GM12878 (cell line): ENCODE data around the gene KRCC1. TPM values are rescaled to one million over a fixed set of nuclear protein-coding genes. Genes with fewer than 3 reads are reported as not detected.

ENCODE experiments used
- ATAC-seq: fragments of 200-7000 bp; cut with Tn5 transposase; 3 replicates; pipeline ENCODE4 v1.9.1; 2020; ENCODE audit warnings: mild to moderate bottlenecking, moderate library complexity
- BruUV-seq: library from RNA; stranded (reverse); fragments of 400-500 nt; replicated peaks from 2 replicates; lab custom pipeline; 2021; lab: Mats Ljungman, UMichigan
- CTCF ChIA-PET: fragments of 300-600 bp; sonication (Branson Sonifier 250); formaldehyde crosslinking; extraction: SDS; loops from one replicate; lab custom pipeline; 2021; ENCODE audit warnings: inconsistent platforms; lab: Yijun Ruan, JAX
- POLR2A ChIA-PET: fragments of 350-600 bp; formaldehyde crosslinking; extraction: SDS; loops from one replicate; lab custom pipeline; 2021; ENCODE audit warnings: inconsistent platforms; lab: Charles Lee
- RAD21 ChIA-PET: fragments of 300-600 bp; sonication (Branson Sonifier 250); formaldehyde crosslinking; loops from one replicate; lab custom pipeline; 2023; ENCODE audit warnings: antibody characterized with exemption; ENCODE audit not compliant: unreplicated experiment; lab: Charles Lee
- SMC1A ChIA-PET: fragments of 300-600 bp; sonication (Branson Sonifier 250); formaldehyde crosslinking; loops from one replicate; lab custom pipeline; 2023; ENCODE audit not compliant: unreplicated experiment, uncharacterized antibody; lab: Charles Lee
- DNase-seq: peaks from one replicate; pipeline ENCODE4 v3.0.0-alpha.2; 2011; ENCODE audit warnings: low read depth, low spot score
- FAIRE-seq: peaks from 3 replicates; lab custom pipeline; 2011; peaks lifted over from hg19 to GRCh38; lab: Jason Lieb, UNC
- H2AFZ ChIP-seq: 2 replicates; pipeline ENCODE4 v1.6.0; 2011; ENCODE audit warnings: low read depth, low read length, control low read depth; ENCODE audit not compliant: control insufficient read depth
- H3K27ac ChIP-seq: 2 replicates; pipeline ENCODE4 v1.5.1; 2011; ENCODE audit warnings: control low read depth; ENCODE audit not compliant: control insufficient read depth, insufficient read depth
- H3K27me3 ChIP-seq, 2 experiments: replicated peaks in 1 of 2; 2 replicates each; pipeline versions ENCODE4 v1.6.0 to v1.6.1; 2011; ENCODE audit warnings: low read length in 1 of 2; ENCODE audit not compliant: control insufficient read depth in 2 of 2, insufficient read depth in 2 of 2
- H3K36me3 ChIP-seq, 2 experiments: 2 replicates each; pipeline ENCODE4 v1.5.1; 2011; ENCODE audit warnings: low read length in 1 of 2; ENCODE audit not compliant: control insufficient read depth in 2 of 2, insufficient read depth in 2 of 2
- H3K4me1 ChIP-seq: 2 replicates; pipeline ENCODE4 v1.6.1; 2011; ENCODE audit warnings: mild to moderate bottlenecking, low read length, moderate library complexity, mixed read lengths; ENCODE audit not compliant: control insufficient read depth, insufficient read depth
- H3K4me2 ChIP-seq: 2 replicates; pipeline ENCODE4 v1.6.0; 2011; ENCODE audit warnings: control low read depth; ENCODE audit not compliant: control insufficient read depth, insufficient read depth
- H3K4me3 ChIP-seq: fragments of 200-600 bp; sonication (generic); 2 replicates; pipeline ENCODE4 v1.5.1; 2016
- H3K79me2 ChIP-seq: 2 replicates; pipeline ENCODE4 v1.6.0; 2011; ENCODE audit warnings: low read length; ENCODE audit not compliant: control insufficient read depth, insufficient read depth
- H3K9ac ChIP-seq: 2 replicates; pipeline ENCODE4 v1.8.0; 2011; ENCODE audit warnings: low read length, control low read depth, mixed read lengths; ENCODE audit not compliant: control insufficient read depth, insufficient read depth
- H3K9me3 ChIP-seq: replicated peaks from 3 replicates; pipeline ENCODE4 v1.5.1; 2011; ENCODE audit warnings: mild to moderate bottlenecking, low read length; ENCODE audit not compliant: control insufficient read depth, insufficient read depth
- H4K20me1 ChIP-seq: 2 replicates; pipeline ENCODE4 v1.6.0; 2011; ENCODE audit not compliant: control insufficient read depth, insufficient read depth
- CBFB ChIP-seq: IDR thresholded peaks from 2 replicates; pipeline ENCODE4 v1.6.1; 2016; ENCODE audit warnings: antibody characterized with exemption, low read depth
- CREM ChIP-seq: IDR thresholded peaks from 2 replicates; pipeline ENCODE4 v1.6.1; 2014; ENCODE audit warnings: antibody characterized with exemption, low read depth
- SUPT20H ChIP-seq: IDR thresholded peaks from 2 replicates; pipeline ENCODE4 v1.6.1; 2011; ENCODE audit warnings: low read depth, mild to moderate bottlenecking, low read length, moderate library complexity, borderline replicate concordance; ENCODE audit not compliant: control insufficient read depth
- TBL1XR1 ChIP-seq: IDR thresholded peaks from 2 replicates; pipeline ENCODE4 v1.6.1; 2012; ENCODE audit warnings: low read depth, low read length, improper control_type of control experiment
- WGBS: methylation state at CpG from one replicate; pipeline ENCODE4 v1.1.6; 2016; ENCODE audit warnings: low lambda C conversion rate; ENCODE audit not compliant: insufficient replicate concordance, insufficient coverage; ENCODE audit errors: missing lambda C conversion rate; 5-methylcytosine and 5-hydroxymethylcytosine counted together
- in situ Hi-C: fragments of 300-500 bp; cut with MboI; formaldehyde crosslinking; loops from 9 replicates; pipeline ENCODE4 v1.14.3; 2018; ENCODE audit warnings: mixed read lengths
- intact Hi-C: fragments of 100-400 bp; cut with micrococcal nuclease; formaldehyde crosslinking; loops from one replicate; pipeline ENCODE4 v1.14.2; 2022; ENCODE audit not compliant: unreplicated experiment
- polyA plus RNA-seq, 11 experiments: library from polyadenylated mRNA; depleted of rRNA in 4 of 11; unstranded in 6 of 11; stranded (reverse) in 5 of 11; fragments of >200 nt; fragmentation: Nextera tagmentation in 4 of 11; fragmentation: Illumina TruSeq in 1 of 11; extraction: Ambion mirVana in 4 of 11; extraction: Trizol in 1 of 11; gene quantifications; 1 replicate in 1 of 11; 2 replicates in 10 of 11; pipeline versions ENCODE4 v1.2.1 to v1.2.3, GENCODE V29; 2011 to 2016; ENCODE audit warnings: inconsistent platforms in 2 of 11, missing spikeins in 2 of 11, low read depth in 1 of 11
- total RNA-seq, 4 experiments: library from RNA; depleted of rRNA in 3 of 4; stranded (reverse); fragments of >200 nt in 3 of 4; fragmentation: Illumina TruSeq in 1 of 4; extraction: Trizol in 1 of 4; gene quantifications; 2 replicates each; pipeline versions ENCODE4 v1.2.1 to v1.2.3, GENCODE V29; 2013 to 2021

The KRCC1 gene
- total and polyA plus RNA-seq, 10 of the 15 experiments (the other 5 are each of a cell fraction or from before 2014, with no cell fraction given): 3.8 to 27.2 (median 12.5) TPM

DNA sequence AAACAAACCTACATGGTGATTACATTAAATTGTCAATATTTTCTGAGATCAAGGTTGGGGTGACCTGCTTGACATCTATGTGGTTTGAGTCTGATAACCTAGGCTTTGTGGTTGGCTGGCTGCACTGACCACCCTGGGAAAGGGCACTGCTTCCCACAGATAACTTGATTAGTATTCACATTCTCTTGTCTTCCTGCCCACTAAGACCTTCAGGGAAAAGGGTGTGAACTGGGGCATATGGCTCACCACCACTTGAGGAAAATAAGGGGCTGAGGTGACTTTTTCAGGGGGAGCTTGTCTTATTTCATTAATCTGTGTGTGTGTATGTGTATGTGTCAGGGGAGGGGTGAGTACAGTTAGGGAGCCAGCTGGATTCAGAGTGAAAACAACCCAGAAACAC is 13.5 kb upstream of the KRCC1 start:
- Histone ChIP-seq H3K36me3 (no peaks in the 10 kb centered on the region), H4K20me1 (no peaks in the 10 kb centered on the region), H3K9me3 (no peaks in the 10 kb centered on the region), H2AFZ (no peak overlapping the region), H3K27ac (no peak overlapping the region), H3K9ac (no peak overlapping the region), H3K4me2 (no peak overlapping the region), H3K4me3 (no peak overlapping the region), H3K4me1 (no peaks in the 10 kb centered on the region), H3K27me3 (no peaks in the 10 kb centered on the region), H3K79me2 (no peaks in the 10 kb centered on the region)
- no peak for ATAC-seq
- in situ Hi-C loops: loop anchor here (25.0 kb wide), 1 partner anchor 593 kb away; no protein-coding TSS in a partner anchor
- FAIRE-seq: no peak
- ChIA-PET POLR2A (no interaction called here), CTCF (interaction anchor here (1.7 to 2.0 kb wide), 2 partner anchors 9 to 15 kb away, joined by 5 to 17 read pairs; no protein-coding TSS in a partner anchor), RAD21 (interaction anchor here (1.3 kb wide), 1 partner anchor 9 kb away, joined by 3 read pairs; no protein-coding TSS in a partner anchor), SMC1A (interaction anchor here (0.7 to 0.9 kb wide), 2 partner anchors 8 to 9 kb away, joined by 3 to 5 read pairs; no protein-coding TSS in a partner anchor)
- TF ChIP-seq SUPT20H: no peak
- intact Hi-C loops: no loop called here
- DNase-seq: no peak
- no TSS peak for BruUV-seq

DNA sequence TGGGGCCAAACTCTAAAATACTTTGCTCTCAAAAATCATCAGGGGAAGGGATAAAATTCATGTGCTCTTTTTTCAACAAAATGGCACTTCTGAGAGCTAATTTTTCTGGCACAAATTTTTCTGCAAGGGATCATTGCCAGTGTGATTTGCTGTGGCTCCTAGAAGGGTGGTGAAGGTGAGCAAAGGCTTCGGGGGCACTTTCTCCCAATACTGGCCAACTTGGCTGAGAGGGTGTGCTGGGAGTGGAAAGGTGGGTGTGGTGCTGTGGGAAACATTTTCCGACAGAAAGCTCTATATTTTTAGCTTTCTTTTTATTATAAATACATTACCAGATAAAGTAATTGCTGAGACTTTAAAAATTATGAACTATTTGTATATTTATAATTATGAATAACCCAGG is 12.5 kb upstream of the KRCC1 start:
- Histone ChIP-seq H2AFZ (no peak overlapping the region), H3K4me1 (no peaks in the 10 kb centered on the region), H3K27ac (no peak overlapping the region), H4K20me1 (no peaks in the 10 kb centered on the region), H3K4me3 (no peak overlapping the region), H3K4me2 (no peak overlapping the region), H3K9me3 (no peaks in the 10 kb centered on the region), H3K27me3 (no peaks in the 10 kb centered on the region), H3K36me3 (no peaks in the 10 kb centered on the region), H3K9ac (no peak overlapping the region), H3K79me2 (no peaks in the 10 kb centered on the region)
- TF ChIP-seq CBFB (no peak), CREM (no peak), TBL1XR1 (no peak)
- CTCF ChIA-PET: interaction anchor here (0.8 to 2.0 kb wide), 3 partner anchors 8 to 92 kb away, joined by 3 to 17 read pairs (median 4); no protein-coding TSS in a partner anchor
- DNase-seq (no peak), FAIRE-seq (no peak), ATAC-seq (no peak)
- SMC1A ChIA-PET: no interaction called here
- POLR2A ChIA-PET: no interaction called here
- no TSS peak for BruUV-seq
- intact Hi-C loops (no loop called here), in situ Hi-C loops (loop anchor here (25.0 kb wide), 1 partner anchor 594 kb away; no protein-coding TSS in a partner anchor)
- RAD21 ChIA-PET: no interaction called here
- WGBS: 16% methylated on average over 2 of the region's 2 CpGs
